Stomach (tissue), 4 donors: ENCODE results near the gene C3orf38.

ENCODE experiments used
- POLR2A ChIP-seq, 4 donors: fragments of 450-650 bp; IDR thresholded peaks; one replicate each; pipeline ENCODE4 v1.6.1; 2016; ENCODE audit warnings: antibody characterized with exemption in 4 of 4, control low read depth in 2 of 4, mild to moderate bottlenecking in 1 of 4, moderate library complexity in 1 of 4
- POLR2AphosphoS5 ChIP-seq, 3 donors: sonication (generic); formaldehyde crosslinking; IDR thresholded peaks; one replicate each; pipeline ENCODE4 v1.6.1; 2016; ENCODE audit warnings: antibody characterized with exemption in 3 of 3
- TF ChIP-seq, protein P1 (sequence below), 7 experiments: fragments of 450-650 bp in 4 of 7; fragments of 200-600 bp in 3 of 7; sonication (generic) in 3 of 7; IDR thresholded peaks; one replicate each; pipeline ENCODE4 v1.5.1; 2016 to 2019; ENCODE audit warnings: antibody characterized with exemption in 7 of 7, control low read depth in 2 of 7, mild to moderate bottlenecking in 1 of 7

GRCh38 chr3:88189361-88189810, 39.6 kb downstream of the C3orf38 start:
- TF ChIP-seq, protein P1, sequence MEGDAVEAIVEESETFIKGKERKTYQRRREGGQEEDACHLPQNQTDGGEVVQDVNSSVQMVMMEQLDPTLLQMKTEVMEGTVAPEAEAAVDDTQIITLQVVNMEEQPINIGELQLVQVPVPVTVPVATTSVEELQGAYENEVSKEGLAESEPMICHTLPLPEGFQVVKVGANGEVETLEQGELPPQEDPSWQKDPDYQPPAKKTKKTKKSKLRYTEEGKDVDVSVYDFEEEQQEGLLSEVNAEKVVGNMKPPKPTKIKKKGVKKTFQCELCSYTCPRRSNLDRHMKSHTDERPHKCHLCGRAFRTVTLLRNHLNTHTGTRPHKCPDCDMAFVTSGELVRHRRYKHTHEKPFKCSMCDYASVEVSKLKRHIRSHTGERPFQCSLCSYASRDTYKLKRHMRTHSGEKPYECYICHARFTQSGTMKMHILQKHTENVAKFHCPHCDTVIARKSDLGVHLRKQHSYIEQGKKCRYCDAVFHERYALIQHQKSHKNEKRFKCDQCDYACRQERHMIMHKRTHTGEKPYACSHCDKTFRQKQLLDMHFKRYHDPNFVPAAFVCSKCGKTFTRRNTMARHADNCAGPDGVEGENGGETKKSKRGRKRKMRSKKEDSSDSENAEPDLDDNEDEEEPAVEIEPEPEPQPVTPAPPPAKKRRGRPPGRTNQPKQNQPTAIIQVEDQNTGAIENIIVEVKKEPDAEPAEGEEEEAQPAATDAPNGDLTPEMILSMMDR (IDR thresholded peaks at IDR 0.05) = no peak
- no peak for TF ChIP-seq POLR2A (IDR thresholded peaks at IDR 0.05)
- no peak for TF ChIP-seq POLR2AphosphoS5 (IDR thresholded peaks at IDR 0.05)
